GM10266 (cell line): ENCODE data around the gene SLK.

ENCODE experiments used
- DNase-seq: peaks from one replicate; pipeline ENCODE4 v3.0.0; 2012; ENCODE audit errors: extremely low spot score
- TF ChIP-seq, protein P1 (sequence below): IDR thresholded peaks from 2 replicates; pipeline ENCODE4 v1.5.1; 2012; ENCODE audit warnings: mild to moderate bottlenecking, low read depth; ENCODE audit not compliant: control insufficient read depth, insufficient read depth; ENCODE audit errors: missing control alignments

SLK gene

DNA sequence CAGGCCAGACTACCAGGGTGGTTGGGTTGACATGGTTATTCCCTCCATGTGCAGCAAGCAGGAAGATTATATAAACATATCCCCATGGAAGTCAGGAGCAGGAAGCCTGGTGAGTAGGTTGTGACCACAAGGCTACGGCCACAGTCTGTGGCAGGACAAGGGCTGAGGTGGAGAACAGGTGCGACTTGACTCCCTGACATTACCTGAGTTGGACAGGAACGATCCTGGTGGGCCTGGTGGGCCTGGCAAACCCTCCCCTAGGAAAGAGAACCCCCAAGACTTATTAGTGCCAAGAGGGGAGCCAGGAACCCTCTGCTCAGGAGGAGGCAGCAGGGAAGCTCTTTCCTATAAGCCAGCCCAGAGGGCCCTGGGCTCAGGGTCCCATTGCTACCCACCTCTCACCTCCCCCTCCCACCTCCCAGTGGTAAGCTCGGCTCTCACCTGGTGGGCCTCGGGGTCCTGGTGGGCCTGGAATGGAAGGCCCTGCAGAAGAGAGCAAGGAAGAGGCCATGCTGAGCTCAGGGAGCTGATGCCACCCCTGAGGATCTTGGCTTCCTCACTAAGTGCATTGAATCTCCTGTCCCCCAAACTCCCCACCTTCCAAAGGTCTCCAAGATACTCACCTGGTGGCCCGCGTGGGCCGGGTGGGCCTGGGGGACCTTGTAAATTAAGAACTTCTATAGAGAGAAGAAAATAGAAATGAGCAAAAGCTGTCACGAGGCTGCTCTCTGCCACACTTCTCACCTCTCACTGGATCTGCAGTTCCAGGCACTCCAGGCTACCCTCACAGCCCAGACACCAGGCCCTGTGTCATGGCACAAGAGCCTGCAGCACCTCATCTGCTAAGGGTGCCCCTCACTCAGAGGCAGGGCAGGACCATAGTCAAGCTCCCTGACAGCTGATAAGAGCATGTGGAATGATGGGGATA is 74.2 kb downstream of the SLK start:
- DNase-seq: no peak
- TF ChIP-seq, protein P1, sequence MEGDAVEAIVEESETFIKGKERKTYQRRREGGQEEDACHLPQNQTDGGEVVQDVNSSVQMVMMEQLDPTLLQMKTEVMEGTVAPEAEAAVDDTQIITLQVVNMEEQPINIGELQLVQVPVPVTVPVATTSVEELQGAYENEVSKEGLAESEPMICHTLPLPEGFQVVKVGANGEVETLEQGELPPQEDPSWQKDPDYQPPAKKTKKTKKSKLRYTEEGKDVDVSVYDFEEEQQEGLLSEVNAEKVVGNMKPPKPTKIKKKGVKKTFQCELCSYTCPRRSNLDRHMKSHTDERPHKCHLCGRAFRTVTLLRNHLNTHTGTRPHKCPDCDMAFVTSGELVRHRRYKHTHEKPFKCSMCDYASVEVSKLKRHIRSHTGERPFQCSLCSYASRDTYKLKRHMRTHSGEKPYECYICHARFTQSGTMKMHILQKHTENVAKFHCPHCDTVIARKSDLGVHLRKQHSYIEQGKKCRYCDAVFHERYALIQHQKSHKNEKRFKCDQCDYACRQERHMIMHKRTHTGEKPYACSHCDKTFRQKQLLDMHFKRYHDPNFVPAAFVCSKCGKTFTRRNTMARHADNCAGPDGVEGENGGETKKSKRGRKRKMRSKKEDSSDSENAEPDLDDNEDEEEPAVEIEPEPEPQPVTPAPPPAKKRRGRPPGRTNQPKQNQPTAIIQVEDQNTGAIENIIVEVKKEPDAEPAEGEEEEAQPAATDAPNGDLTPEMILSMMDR: no peak

DNA sequence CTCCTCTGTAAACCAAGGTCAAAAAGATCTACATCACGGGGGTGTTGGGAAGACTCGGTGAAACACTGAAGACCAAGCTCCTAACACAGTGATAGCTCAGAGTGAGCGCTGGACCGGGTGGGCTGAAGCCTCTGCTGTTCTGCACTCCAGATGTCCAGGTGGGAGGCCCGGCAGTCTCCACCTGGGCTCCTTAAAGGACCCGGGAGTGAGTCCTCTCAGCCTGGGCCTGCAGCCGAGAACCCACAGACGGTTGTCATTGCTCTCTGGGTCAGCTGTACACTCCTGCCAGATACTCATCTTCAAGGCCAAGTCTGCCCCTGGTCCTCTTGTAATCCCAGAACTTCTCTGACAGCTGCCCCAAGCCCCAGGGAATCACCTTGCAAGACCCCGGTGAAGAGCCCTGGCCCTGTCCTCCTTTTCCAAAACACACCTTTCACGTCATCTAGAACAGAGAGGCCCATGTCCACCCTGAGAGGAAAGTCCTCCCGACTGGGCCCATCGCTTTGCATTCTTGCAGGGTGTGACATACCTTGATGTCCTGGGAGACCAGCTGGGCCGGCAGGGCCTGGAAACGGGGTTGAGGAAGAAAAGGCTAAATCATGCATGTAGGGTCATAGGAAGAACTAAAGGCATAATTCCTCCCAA is 75.1 kb downstream of the SLK start:
- DNase-seq: no peak
- TF ChIP-seq, protein P1: no peak

- TF ChIP-seq, protein P1: no peak
Observed at GRCh38 chr10:104043185-104043830, 76.4 kb downstream of the SLK start.

GRCh38 chr10:104043854-104044253 is 76.9 kb downstream of the SLK start:
- DNase-seq: no peak
- TF ChIP-seq, protein P1: no peak

More at GRCh38 chr10:104043185-104043830, 76.4 kb downstream of the SLK start:
- DNase-seq: no peak

DNA sequence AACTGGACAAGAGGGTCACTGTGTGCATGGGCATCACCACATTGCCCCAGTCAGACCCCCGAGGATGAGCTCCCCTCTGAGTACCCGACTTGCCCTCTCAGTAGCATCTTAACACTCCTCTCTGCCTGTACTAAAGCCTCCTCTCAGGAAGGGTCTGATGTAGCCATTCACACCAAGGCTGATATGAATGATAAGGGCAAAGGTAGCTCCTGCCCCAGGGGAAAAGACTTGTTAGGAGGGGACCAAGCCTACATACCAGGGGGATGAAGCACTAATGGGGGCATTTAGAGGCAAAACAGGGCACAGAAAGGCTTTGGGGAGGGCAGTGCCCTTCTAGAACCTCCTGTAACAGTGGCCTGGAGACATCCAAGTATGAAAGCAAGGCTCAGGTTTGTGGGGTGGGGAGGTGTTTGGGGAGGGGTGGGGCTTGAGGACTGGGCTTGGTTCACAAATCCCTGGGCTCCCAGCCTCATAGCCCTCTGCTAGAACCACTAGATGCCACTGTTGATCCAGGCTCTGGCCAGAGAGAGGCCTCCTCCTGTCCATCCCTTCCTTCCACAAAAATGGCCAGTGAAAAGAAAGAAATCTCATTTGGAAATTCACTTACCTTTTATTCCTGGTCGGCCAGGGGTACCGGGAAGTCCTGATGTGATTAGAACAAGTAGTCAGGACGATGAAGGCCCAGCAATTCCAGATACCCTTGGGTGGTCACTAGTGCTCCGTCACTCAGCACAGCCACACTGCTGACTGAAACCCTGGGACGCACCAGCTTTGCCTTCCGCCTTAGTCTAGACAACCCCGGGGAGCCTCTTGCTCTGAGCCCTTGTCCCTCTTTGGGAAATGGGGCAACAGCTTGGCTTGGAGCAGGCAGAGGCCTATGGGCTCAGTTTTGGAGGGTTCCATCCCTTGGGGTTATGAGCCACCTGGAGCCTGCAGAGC is 78.5 kb downstream of the SLK start:
- TF ChIP-seq, protein P1: peak; percentile 53
- DNase-seq: no peak

- TF ChIP-seq, protein P1: no peak
- DNase-seq: no peak
Observed at GRCh38 chr10:104046651-104047050, 79.7 kb downstream of the SLK start.
